Heart left ventricle (tissue), 13 donors: ENCODE data around the gene CHD2.

Experiments
- CTCF ChIP-seq, 12 donors: fragments of 200-600 bp; sonication (generic) in 4 of 12; IDR thresholded peaks; one replicate each; pipeline versions ENCODE4 v1.5.0 to v1.8.0; 2018 to 2022; ENCODE audit warnings: antibody characterized with exemption in 12 of 12, mild to moderate bottlenecking in 5 of 12
- POLR2A ChIP-seq, 2 donors: fragments of 450-650 bp; IDR thresholded peaks; one replicate each; pipeline ENCODE4 v1.6.1; 2017; ENCODE audit warnings: antibody characterized with exemption in 2 of 2, mild to moderate bottlenecking in 2 of 2, moderate library complexity in 2 of 2
- donor health status: ischemic (EF 13 %, LVEDD 7.1; RV severe dilation, severe dysfunction).
- donor health status: DM: no; HTN: yes; CAD: no.
- donor health status: DM: no; HTN: no; CAD: no.
- donor health status: ischemic (EF 25% LVEDD 6.9; RV normal size, moderate dysfunction).
- donor health status: ischemic (EF 25% LVEDD 5.7; RV mildly dilated, moderate dysfunction).
- donor health status: ischemic (EF 35%, LVEDD 5.7; RV mildly dilated, moderate dysfunction).
- donor health status: nonischemic (EF 11% LVEDD 7.7; RV severe dilation, severe dysfunction).
- donor health status: DM: yes; HTN: yes; CAD: no.
- donor health status: PGD.
- donor health status: ischemic (EF 29% LVEDD 5.4; RV normal size, mild dysfunction).
- donor health status: nonischemic (EF 23%, LVEDD 6.1; RV moderate dilation, normal function).

- TF ChIP-seq CTCF (IDR thresholded peaks at IDR 0.05) (no peak), POLR2A (IDR thresholded peaks at IDR 0.05) (no peak)
Measured at GRCh38 chr15:92915766-92916435, 15.8 kb downstream of the CHD2 start.
